ENCODE data around the gene HOXC4.
"Not testable (repeated sequence)": the region's sequence is repeated elsewhere in the genome, so short reads cannot be mapped to it uniquely, and the experiment has no call there.

The HOXC4 gene

GRCh38 chr12:54095928-54096327 is 42.3 kb downstream of the HOXC4 start:
- not testable (repeated sequence) for H3K27ac Mint-ChIP-seq; DNase-seq; H3K9me3 Mint-ChIP-seq; H3K36me3 Mint-ChIP-seq (ENCODE audit: insufficient read depth); H3K4me3 Mint-ChIP-seq; ATAC-seq (replicated peaks); H3K4me1 Mint-ChIP-seq (ENCODE audit: low read depth in 2 of 2)
- peaks cover 16 to 77% of the 10 kb centered on the region in 2 donors for H3K27me3 Mint-ChIP-seq

GRCh38 chr12:54098644-54099043 is 45.0 kb downstream of the HOXC4 start:
- H3K4me3 Mint-ChIP-seq; H3K27ac Mint-ChIP-seq; H3K9me3 Mint-ChIP-seq; H3K4me1 Mint-ChIP-seq (ENCODE audit: low read depth in 2 of 2); ATAC-seq (replicated peaks); H3K36me3 Mint-ChIP-seq (ENCODE audit: insufficient read depth); DNase-seq: not testable (repeated sequence)
- H3K27me3 Mint-ChIP-seq: peaks cover 15 to 77% of the 10 kb centered on the region in 2 donors

- H3K27me3 Mint-ChIP-seq: peaks cover 25 to 76% of the 10 kb centered on the region in 2 donors
- not testable (repeated sequence) for H3K9me3 Mint-ChIP-seq
These were observed 47.0 kb downstream of the HOXC4 start for GRCh38 chr12:54100588-54100987.

GRCh38 chr12:54102223-54102622 is 48.6 kb downstream of the HOXC4 start:
- H3K27ac Mint-ChIP-seq; H3K4me1 Mint-ChIP-seq (ENCODE audit: low read depth in 2 of 2); DNase-seq; ATAC-seq (replicated peaks); H3K36me3 Mint-ChIP-seq (ENCODE audit: insufficient read depth); H3K4me3 Mint-ChIP-seq; H3K9me3 Mint-ChIP-seq: not testable (repeated sequence)
- H3K27me3 Mint-ChIP-seq: peaks cover 40 to 76% of the 10 kb centered on the region in 2 donors

More at GRCh38 chr12:54100588-54100987, 47.0 kb downstream of the HOXC4 start:
- not testable (repeated sequence) for ATAC-seq (replicated peaks); H3K27ac Mint-ChIP-seq; DNase-seq; H3K4me1 Mint-ChIP-seq (ENCODE audit: low read depth in 2 of 2); H3K36me3 Mint-ChIP-seq (ENCODE audit: insufficient read depth); H3K4me3 Mint-ChIP-seq

GRCh38 chr12:54103827-54104226 is 50.2 kb downstream of the HOXC4 start:
- ATAC-seq (replicated peaks); H3K36me3 Mint-ChIP-seq (ENCODE audit: insufficient read depth); H3K27ac Mint-ChIP-seq; H3K4me3 Mint-ChIP-seq; H3K9me3 Mint-ChIP-seq; H3K4me1 Mint-ChIP-seq (ENCODE audit: low read depth in 2 of 2); DNase-seq: not testable (repeated sequence)
- peaks cover 55 to 80% of the 10 kb centered on the region in 2 donors for H3K27me3 Mint-ChIP-seq
